Measurements from ENCODE around the gene RASSF5.

GRCh38 chr1:206636671-206637070 is 129.3 kb downstream of the RASSF5 start:
- TF ChIP-seq EZH2 (IDR thresholded peaks at IDR 0.05) (no peak), POLR2AphosphoS5 (IDR thresholded peaks at IDR 0.05; ENCODE audit: borderline replicate concordance, low read depth, low read length) (no peak)

Data from SK-N-MC (cell line).